HG02852 (cell line): Measurements from ENCODE around the gene IFI6.
A peak's percentile ranks its signal among the peaks of the same experiment; 100 is the strongest.

Experiments used
- ATAC-seq: cut with Tn5 transposase; IDR thresholded peaks from one replicate; pipeline ENCODE4 v1.9.1; 2021; ENCODE audit warnings: mild to moderate bottlenecking, moderate library complexity; ENCODE audit not compliant: unreplicated experiment

Gene IFI6

GRCh38 chr1:27676410-27676809 is 4.4 kb upstream of the IFI6 start:
- ATAC-seq, result no peak

- no peak for ATAC-seq
Measured at GRCh38 chr1:27672750-27673112, 739 bp upstream of the IFI6 start.

DNA sequence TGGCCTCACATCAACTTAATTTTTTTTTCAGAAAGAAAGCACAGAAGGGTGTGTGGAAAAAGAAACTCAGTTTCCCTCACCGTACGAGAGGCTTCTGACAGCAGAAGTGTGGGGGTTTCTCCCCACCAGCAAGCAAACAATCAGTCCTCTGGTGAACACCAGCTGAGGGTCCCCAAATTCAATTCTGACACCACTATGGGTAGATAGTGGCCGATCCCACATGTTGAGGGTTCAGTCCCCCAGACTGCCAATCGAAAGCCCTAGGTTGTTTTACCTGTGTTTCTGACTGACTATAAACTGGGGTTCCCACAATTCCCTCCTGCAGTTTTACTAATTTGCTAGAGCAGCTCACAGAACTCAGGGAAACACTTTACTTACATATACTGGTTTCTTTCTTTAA is 2.1 kb downstream of the IFI6 start:
- ATAC-seq, result no peak

- no peak for ATAC-seq
Measured at GRCh38 chr1:27668808-27669723, 2.9 kb downstream of the IFI6 start.

DNA sequence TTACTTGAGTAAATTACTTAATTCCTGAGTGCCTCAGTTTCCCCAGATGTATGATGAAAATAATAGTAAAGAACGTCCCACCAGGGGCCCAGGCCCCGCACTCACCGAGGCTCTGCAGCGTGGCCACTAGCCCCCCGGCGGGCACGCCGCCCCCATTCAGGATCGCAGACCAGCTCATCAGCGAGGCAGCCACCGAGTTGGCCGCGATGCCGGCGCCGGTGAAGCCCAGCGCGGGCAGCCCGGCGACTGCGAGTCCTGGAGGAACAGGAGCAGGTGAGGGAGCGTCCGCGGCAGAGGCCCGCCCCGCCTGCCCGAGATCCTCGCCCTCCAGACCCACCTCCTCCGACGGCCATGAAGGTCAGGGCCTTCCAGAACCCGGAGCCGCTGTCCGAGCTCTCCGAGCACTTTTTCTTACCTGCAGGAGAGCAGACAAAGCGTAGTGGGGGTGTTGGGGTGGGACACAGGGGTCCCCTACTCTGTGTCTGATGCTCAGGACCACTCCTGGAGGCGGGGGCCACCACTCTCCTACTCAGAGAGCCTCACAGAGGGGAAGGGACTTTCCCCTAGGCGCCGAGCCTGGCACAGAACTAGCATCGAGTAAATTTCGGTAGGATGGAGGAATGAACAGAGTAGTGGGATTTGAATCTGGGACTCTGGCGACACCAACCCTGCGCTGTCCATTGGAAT is 3.7 kb downstream of the IFI6 start:
- ATAC-seq, result no peak

GRCh38 chr1:27666791-27667254 is 5.2 kb downstream of the IFI6 start:
- no peak for ATAC-seq

- no peak for ATAC-seq
Measured at GRCh38 chr1:27666294-27666693, 5.7 kb downstream of the IFI6 start.

- ATAC-seq, result no peak
Measured at GRCh38 chr1:27665016-27665651, 6.9 kb downstream of the IFI6 start.

DNA sequence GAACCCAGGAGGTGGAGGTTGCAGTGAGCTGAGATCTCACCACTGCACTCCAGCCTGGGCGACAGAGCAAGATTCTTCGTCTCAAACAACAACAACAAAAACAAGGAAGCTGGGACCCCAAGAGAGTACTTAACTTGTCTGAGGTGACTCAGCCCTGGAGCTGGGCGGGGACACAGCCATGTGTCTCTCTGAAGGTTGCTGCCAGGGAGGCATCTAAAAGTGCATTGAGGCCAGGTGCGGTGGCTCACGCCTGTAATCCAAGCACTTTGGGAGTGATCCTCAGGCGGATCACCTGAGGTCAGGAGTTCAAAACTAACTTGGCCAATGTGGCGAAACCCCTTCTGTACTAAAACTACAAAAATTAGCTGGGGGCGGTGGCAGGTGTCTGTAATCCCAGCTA is 7.7 kb downstream of the IFI6 start:
- no peak for ATAC-seq

DNA sequence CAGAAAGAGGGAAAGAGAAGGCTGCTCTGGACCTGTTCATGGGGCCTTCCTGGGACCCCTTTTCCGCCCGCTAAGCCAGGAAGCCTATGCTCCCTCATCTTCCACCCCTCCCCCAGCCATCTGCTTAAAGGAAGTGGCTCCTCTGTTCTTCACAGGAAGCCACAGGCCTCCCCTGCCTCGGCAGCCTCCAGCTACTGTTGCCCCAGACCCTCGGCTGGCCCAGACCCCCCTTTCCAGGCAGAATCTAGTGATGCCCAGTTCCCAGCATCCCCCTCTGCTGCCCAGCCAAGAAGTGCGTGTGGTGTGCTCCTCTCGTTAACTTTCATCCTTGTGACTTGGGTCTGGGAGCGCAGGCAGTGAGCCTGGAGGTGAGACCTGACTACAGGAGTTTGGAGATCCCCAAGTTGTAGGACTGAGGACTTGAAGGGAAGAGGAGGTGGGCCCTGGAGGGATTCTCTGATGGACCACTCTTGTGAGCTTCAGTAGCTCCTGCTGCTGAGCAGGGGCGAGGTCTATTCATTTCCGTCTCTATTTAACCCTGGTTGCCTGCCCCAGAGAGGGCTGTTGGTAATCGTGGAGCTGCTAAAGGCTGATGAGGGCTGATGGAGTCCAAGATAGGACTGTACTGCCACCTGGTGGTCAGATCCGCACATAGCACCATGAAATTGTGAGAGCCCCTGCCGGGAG is 9.1 kb downstream of the IFI6 start:
- no peak for ATAC-seq

DNA sequence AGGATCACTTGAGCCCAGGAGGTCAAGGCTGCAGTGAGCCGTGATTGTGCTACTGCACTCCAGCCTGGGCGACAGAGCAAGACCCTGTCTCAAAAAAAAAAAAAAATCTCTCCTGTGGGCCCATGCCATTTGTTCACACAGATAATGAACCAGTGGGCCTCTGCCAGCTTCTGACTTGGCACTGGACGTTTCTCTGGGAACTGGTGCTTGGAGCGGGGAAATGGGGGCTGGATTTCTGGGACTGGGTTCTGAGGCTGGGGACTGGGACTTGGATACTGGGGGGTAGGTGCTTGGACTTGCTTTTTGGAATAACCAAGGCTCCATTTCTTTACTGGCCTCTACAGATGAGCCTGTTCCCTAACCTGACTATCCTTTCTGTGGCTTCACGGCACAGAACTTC is 9.7 kb downstream of the IFI6 start:
- ATAC-seq, result no peak

DNA sequence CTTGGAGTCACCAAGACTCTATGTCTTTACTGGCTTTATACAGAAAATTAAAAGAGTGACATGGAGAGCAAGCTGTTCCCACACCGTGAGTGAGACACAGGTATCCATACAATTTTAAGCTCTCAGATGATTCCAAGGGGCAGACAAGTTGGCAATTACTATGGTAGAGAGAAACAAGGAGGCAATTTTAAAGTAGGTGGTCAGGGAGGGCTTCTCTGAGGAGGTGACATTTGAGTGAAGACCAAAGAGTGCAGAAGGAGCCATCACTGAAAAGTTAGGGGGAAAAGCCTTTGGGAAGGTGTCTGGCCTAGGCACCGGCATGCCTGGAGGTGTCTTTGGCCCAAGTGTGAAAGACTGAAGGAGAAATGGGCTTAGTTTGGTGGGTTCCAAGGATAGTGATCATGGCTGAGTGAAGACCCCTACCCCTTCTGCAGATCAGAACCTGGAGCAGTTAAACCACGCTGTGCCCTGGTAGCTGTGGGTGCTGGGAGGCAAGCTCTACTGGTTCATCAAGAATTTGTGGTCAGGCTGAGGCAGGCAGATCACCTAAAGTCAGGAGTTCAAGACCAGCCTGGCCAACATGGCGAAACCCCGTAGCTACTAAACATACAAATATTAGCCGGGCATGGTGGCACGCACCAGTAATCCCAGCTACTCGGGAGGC is 10.4 kb downstream of the IFI6 start:
- no peak for ATAC-seq

GRCh38 chr1:27660300-27660835 is 11.6 kb downstream of the IFI6 start:
- ATAC-seq, result no peak

DNA sequence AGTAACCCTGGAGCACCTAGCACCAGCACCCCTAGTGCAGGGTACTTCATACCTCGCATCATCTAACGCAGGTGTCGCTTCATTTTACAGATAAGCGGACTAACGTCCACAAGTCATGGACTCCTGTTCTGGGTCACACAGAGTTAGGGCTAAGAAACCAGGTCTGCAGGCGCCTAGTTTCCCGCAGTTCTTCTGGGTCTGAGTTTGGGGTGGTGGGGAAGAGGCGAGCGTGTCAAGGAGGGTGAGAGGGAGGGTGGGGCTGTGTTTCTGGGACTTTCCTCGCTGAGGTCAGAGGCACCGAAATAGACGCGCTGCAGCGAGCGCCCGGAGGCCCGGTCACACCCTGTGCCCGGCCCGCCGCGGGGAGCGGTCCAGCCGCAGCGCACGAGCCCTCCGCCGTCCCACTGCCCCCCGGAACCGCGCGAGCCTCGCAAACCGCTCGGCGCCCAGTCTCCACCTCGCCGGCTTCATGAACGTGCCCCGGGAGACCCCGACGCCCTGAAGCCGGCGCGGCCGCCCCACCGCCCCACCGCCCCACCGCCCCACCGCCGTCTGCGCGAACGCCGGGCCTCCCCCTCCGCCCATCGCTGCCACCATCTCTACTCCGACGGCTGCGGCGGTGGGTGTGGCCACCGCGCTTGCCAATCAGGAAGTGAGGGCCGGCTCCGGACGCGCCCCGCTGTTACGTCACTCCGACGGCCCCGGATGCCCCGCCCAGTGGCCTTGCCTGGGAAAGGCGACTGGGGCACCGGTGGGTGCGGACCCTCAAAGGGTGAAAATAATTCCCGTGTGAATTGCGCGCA is 12.3 kb downstream of the IFI6 start:
- peak; percentile 62 for ATAC-seq

GRCh38 chr1:27658951-27659496 is 13.0 kb downstream of the IFI6 start:
- peak; percentile 9 for ATAC-seq

DNA sequence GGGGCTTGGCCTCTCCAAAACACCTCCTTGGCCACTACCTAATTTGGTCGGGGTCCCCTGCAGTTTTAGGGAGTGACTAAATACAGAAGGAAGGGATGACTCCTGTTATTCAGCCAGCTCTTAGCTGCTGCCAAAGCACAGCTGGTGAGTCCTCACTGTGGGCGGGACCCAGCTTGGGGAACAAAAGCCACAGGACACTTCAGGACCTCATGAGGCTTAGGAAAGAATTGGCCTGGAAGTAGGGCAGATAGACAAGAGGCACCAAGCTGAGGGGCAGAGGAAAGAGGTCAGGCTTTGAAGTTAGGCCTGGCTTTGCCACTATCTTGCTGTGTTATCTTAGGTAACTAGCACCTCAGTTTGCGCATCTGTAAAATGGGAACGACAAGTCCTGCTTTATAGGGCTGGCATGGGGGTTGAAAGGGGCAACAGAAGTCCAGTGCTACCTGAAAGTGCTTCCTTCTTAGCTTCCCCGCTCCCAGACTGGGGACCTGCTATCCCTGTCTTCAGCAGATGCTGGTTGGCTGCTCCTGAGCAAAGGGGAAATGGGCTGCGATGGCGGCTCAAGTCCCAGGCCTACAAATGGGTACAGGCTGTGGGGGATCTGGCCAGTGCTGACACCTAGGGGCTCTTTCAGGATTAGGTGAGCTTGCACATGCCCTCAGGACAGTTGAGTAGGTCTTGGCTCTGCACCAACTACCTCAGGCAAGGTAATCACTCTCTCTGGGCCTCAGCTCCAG is 15.7 kb downstream of the IFI6 start:
- no peak for ATAC-seq

DNA sequence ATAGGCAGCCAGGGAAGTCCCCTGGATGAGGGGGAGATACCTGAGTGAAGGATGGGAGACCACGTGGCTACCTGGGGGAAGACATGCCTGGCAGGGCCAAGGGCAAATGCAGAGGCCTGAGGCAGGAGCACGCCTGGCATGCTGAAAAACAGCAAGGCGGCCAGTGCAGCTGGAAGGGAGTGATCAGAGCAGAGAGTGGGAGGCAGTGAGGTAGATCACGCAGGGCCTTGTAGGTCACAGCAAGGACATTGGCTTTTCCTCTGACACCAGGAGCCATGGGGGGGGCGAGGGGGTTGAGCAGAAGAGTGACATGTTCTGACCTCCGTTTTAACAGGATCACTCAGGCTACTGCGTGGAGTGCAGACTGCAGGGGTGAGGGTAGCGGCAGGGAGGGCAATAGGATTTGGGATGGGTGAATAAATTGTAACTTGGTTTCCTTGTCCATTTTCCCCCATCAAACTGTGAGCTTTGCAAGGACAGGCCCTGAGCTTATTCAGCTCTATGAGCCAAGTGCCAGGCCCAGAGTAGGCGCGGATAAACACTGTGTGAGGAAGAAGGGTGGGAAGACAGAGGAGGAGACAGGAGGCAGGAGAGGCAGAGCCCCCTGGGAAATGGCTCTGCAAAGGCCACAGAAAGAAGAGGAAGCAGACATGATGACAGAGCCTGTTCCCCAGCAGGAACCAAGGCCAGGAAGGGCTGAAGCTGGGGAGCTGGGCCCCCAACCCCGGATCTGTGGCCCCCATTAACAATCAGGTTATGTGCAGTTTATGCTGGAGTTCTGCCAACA is 16.6 kb downstream of the IFI6 start:
- ATAC-seq, result no peak
